Measurements from ENCODE around the gene GFER. TPM values are rescaled to one million over a fixed set of nuclear protein-coding genes. Genes with fewer than 3 reads are reported as not detected.

The GFER gene
- total and polyA plus RNA-seq, 9 of the 15 experiments (the other 6 are each of a cell fraction or from before 2014, with no cell fraction given): 4.3 to 53.7 (median 19.8) TPM

DNA sequence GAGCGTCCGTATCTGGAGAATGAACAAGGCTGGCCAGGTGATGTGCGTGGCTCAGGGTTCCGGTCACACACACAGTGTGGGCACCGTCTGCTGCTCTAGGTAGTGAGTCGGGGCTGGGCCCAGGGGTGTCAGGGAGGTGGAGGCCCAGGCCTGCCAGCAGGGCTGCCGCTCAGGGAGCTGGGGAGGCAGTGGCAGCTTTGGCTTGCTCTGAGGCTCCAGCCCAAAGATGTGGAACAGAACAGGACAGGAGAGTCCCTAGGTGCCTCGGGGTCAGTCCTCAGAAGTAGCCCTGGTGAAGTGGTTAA lies 7.8 kb upstream of the GFER start:
- H3K9me3 ChIP-seq (replicated peaks; ENCODE audit: control insufficient read depth, insufficient read depth, low read depth, low read length): no peaks in the 10 kb centered on the region
- WGBS (ENCODE audit: insufficient coverage, low coverage, missing lambda C conversion rate): 96% methylated on average over 7 of the region's 8 CpGs
- intact Hi-C loops (cut with micrococcal nuclease): no loop called here

More for the DNA sequence above, 7.8 kb upstream of the GFER start:
- ChIA-PET POLR2A (interaction anchor here (0.7 to 2.7 kb wide), 5 partner anchors 9 to 940 kb away, joined by 3 to 30 read pairs (median 3); partner anchors contain the start of gene RPS2), CTCF (ENCODE audit: low intra/inter-chr PET ratio) (no interaction called here)
- Histone ChIP-seq H2AFZ (ENCODE audit: low read depth, low read length) (no peak overlapping the region), H3K27me3 (ENCODE audit: control insufficient read depth in 2 of 2, insufficient read depth in 2 of 2, low read length in 2 of 2) (no peaks in the 10 kb centered on the region), H3K4me2 (ENCODE audit: insufficient read depth, low read length) (no peak overlapping the region), H3K36me3 (ENCODE audit: control insufficient read depth, insufficient read depth, low read length) (peaks cover 62% of the 10 kb centered on the region; the same call in 2 of the 3 replicates), H4K20me1 (replicated peaks; ENCODE audit: control insufficient read depth, insufficient read depth, low read length) (no peaks in the 10 kb centered on the region), H3K79me2 (ENCODE audit: control insufficient read depth, insufficient read depth, low read length) (peaks cover 33% of the 10 kb centered on the region), H3K9ac (ENCODE audit: insufficient read depth in 1 of 2, low read depth in 2 of 2, low read length in 2 of 2) (no peak overlapping the region; a peak in 1 of 4 replicates), H3K9me1 (ENCODE audit: control insufficient read depth, insufficient read depth, low read length) (no peaks in the 10 kb centered on the region), H3K27ac (ENCODE audit: extremely low read depth, low read depth, low read length) (no peak overlapping the region), H3K4me3 (no peak overlapping the region), H3K4me1 (replicated peaks in 1 of 2; ENCODE audit: control insufficient read depth in 2 of 2, insufficient read depth in 2 of 2, low read length in 2 of 2) (peaks cover 3 to 89% of the 10 kb centered on the region in 2 experiments; a peak in 3 of 5 replicates)
- no peak for ATAC-seq
- no peak for FAIRE-seq
- no peak for DNase-seq (ENCODE audit: extremely low read depth in 1 of 4, low spot score in 3 of 4)
- BruUV-seq (replicated peaks): no TSS peak
- TF ChIP-seq ZC3H11A (IDR thresholded peaks at IDR 0.05; ENCODE audit: low read depth, low read length) (no peak), NFYB (IDR thresholded peaks at IDR 0.05; ENCODE audit: extremely low read depth, insufficient read length) (no peak), FOSL1 (tag; conservative IDR thresholded peaks at IDR 0.05) (no peak), FOXO4 (CRISPR knock-in tag; IDR thresholded peaks at IDR 0.05) (no peak), NELFE (IDR thresholded peaks at IDR 0.05; ENCODE audit: insufficient read depth, insufficient read length) (no peak), PCBP2 (IDR thresholded peaks at IDR 0.05; ENCODE audit: low read depth, low read length, poor library complexity, severe bottlenecking) (no peak)
- in situ Hi-C loops (cut with MboI): no loop called here
